Medulla oblongata (tissue), 1 donor: ENCODE results near the gene SH3BP5L.
A peak's percentile ranks its signal among the peaks of the same experiment; 100 is the strongest.
"Not testable (repeated sequence)": the region's sequence is repeated elsewhere in the genome, so short reads cannot be mapped to it uniquely, and the experiment has no call there.

ENCODE experiments used
- DNase-seq: peaks from one replicate; pipeline ENCODE4 v3.0.0-alpha.2; 2015; ENCODE audit errors: extremely low spot score

The SH3BP5L gene

DNA sequence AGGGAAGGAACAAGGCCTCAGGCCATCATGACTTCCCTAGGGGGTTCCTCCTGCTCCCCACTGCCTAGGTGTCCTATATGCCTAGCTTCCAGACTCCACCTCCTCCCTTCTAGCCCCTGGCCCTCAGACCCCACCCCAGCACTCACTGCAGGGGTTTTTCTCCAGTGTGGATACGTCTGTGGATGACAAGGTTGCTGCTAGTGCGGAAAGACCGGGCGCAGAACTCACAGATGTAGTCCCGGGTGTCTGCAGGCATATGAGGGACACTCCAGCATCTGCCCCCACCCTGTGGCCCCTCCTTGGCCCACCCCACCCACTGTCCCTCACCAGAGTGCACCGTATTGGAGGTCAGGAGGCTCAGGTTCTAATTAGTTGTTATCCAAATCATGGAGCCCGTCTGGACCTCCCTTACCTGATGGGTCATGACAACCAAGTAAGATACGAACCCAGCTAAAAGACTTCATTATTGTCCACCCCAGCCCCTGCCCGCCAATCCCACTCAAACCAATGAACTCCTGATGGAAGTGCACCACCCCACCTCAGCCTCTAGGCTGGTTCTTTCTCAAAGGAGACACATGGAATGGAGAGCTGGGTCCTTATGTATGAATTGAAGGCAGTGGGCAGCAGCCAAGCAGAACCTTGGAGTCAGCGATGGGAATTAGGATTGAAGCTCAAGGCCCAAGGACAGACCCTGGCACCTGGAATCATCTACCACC is 25.0 kb upstream of the SH3BP5L start:
- no peak for DNase-seq

DNA sequence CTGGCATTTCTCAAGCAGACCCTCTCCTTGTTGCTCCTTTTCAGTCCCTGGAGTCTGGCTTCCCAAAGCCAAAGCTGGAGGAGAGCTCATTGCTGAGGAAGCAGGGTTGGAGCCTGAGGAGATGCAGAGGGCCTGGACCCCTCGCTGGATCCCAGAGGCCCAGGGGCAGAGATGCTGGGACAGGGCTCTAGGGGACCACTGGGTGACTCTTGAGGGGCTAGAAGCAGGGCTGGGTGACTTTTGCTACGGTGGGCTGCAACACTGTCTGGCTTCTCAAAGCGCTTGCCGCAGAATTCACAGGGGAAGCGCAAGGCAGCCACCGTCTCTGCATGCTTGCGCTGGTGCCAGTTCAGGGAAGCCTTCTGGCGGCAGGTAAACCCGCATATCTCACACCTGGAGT is 24.4 kb upstream of the SH3BP5L start:
- no peak for DNase-seq

DNA sequence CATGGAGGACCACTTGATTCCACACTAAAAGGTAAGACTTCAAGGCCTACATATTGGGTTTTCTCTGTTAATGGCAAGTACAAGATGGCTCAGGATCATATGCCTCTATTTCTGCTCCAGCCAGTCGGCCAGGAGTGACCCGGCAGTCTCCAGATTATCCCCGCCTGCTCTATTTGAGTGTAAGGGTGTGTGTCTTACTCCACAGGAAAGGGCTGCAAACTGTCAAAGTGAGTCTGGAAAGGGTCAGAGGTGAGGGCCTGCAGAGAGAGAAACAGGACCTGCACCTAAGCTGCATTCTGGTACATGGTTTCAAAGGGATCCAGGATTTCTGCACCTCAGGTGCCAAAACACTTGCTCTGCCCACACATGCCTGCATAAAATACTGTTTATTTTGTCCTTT is 23.9 kb upstream of the SH3BP5L start:
- DNase-seq, result no peak

DNA sequence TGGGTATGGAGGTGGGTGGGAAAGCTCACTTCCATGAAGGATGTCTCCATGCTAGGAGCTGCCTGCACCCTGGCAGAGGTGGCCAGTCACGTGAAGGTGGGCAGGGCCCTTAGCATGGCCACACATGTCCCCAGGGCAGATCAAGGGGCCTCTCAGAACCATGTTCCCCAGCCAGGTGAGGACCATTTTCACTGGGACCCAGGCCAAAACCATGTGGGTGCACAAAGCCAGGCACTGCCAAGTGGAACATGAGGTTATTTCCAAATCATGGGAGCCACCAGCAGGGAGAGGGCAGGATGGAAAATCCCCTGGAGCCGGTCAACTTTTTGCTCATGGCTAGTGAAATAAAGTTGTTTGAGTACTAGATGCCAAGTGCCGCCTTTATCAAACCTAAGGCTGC is 23.4 kb upstream of the SH3BP5L start:
- no peak for DNase-seq

DNA sequence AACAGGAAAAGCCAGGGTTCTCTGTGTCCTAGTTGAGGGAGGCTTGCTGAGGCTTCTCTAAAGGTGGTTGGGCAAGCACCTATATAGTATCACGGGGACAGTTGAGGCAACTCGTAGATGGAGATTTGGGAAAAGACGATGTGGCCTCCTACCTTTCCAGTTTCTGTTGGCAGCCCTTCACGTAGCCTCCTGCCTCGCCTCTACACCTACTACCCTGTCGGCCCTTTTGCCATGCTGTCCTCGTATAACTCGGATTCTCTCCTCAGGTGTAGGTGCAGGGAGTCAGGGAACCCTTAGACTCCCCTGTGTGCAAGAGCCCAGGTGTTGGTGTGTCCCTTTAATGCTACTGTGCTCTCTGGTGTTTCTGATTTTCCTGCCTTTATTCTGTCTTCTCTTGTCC is 22.9 kb upstream of the SH3BP5L start:
- DNase-seq, result no peak

DNA sequence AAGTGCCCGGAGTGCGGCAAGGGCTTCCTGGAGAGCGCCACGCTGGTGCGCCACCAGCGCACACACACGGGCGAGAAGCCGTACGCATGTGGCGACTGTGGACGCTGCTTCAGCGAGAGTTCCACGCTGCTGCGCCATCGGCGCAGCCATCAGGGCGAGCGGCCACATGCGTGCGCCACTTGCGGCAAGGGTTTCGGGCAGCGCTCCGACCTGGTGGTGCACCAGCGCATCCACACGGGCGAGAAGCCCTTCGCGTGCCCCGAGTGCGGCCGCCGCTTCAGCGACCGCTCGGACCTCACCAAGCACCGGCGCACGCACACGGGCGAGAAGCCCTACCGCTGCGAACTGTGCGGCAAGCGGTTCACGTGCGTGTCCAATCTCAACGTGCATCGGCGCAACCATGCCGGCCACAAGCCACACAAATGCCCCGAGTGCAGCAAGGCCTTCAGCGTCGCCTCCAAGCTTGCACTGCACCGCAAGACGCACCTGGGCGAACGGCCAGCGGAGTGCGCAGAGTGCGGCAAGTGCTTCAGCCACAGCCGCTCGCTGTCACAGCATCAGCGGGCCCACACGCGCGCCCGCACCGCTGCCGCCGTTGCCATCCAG is 22.3 kb upstream of the SH3BP5L start:
- no peak for DNase-seq

DNA sequence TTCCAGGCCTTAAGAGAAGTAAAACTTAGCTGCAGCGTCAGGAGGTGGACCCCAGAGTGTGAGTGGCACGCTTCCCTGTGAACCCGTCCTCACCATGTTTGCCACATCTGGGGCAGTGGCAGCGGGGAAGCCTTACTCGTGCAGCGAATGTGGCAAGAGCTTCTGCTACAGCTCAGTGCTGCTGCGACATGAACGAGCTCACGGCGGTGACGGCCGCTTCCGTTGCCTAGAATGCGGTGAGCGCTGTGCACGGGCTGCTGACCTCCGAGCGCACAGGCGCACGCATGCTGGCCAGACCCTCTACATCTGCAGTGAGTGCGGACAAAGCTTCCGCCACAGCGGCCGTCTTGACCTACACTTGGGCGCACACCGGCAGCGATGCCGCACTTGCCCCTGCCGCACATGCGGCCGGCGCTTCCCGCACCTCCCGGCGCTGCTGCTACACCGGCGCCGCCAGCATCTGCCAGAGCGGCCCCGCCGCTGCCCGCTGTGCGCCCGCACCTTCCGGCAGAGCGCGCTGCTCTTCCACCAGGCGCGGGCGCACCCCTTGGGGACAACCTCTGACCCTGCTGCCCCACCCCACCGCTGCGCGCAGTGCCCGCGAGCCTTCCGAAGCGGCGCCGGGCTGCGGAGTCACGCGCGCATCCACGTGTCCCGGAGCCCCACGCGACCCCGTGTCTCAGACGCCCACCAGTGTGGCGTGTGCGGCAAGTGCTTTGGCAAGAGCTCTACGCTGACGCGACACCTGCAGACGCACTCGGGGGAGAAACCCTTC is 21.7 kb upstream of the SH3BP5L start:
- DNase-seq, result no peak

DNA sequence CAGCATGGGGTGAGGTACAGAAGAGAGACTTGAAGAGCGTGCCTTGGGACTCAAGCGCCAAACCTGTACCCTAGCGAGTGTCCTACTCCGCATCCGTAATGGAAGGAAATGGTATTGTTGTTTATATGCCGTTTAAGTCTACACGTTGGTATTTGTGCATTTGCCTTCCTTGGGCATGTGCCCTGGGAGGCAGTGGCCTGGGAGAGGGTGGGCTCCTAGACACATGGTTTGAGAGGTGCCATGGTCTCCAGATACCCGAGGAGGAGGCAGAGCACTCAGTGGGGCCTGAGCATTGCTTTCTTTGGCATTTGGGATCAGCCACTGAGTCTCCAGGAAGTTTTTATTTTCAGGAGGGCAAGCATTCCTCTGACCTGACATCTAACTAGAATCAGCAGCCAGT is 18.8 kb upstream of the SH3BP5L start:
- no peak for DNase-seq

DNA sequence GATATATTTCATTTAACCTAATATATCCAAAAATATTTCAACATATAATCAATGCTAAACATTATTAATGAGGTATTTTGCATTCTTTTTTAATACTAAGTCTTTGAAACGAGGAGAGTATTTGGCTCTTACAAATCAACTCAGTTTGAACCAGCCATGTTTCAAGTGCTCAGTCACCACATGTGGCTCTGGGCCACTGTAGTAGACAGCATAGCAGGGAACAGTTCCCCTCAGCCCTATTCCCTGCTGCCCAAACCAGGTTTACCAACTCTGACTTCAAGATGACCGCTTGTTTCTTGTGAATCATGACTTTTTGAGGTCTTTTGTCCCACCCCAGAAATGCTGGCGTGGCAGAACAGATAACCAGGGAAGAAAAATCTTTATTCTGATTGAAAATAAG is 18.0 kb upstream of the SH3BP5L start:
- DNase-seq, result no peak

DNA sequence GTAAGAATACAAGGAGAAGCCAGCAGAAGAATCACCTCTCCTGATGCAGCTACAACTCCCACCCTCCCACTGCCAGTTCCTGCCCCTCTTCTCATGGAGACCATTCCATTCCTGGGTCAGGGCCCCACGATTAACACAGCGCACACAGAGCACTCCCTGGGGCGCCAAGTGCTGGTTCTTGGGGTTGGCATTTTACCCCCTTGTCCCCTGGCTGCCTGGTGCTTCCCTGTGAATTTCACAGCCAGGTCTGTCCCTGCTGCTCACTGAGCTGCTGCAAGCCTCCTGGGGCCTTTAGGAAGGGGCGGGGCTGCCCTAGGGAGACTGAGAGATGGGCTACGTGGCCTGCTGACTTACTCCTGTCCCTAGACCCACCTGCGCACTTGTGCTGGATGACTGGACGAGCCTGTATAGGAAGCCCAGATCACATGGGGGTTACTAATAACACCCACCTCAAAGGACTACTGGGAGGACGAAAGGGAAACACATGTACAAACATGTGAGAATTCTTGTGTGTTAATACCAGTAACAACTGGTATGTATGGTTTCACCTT is 17.1 kb upstream of the SH3BP5L start:
- no peak for DNase-seq

DNA sequence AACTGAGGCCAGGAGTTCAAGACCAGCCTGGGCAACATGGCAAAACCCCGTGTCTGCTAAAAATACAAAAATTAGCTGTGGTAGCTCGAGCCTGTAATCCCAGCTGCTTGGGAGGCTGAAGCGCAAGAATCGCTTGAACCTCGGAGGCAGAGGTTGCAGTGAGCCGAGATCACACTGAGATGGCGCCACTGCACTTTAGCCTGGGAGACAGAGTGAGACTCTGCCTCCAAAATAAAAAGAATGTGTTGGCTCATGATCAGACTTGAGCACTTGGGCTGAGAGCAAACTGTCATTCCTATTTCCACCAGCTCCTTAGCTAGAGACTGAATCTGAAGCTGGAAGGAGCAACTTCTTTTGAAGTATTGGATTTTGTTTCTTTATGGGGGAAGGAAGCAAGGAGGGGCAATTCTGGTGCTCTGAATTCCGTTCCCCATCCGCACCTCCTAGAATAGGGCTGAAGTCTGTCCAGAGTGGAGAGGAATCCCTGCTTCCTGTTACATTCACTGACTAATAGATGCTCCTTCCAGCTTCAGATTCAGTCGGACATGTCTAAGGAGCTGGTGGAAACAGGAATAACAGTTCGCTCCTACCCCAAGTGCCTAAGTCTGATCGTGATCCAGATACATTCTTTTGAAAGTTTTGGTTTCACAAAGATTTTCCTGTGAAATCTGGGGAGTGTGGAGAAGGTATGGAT is 16.1 kb upstream of the SH3BP5L start:
- peak; percentile 51 for DNase-seq

DNA sequence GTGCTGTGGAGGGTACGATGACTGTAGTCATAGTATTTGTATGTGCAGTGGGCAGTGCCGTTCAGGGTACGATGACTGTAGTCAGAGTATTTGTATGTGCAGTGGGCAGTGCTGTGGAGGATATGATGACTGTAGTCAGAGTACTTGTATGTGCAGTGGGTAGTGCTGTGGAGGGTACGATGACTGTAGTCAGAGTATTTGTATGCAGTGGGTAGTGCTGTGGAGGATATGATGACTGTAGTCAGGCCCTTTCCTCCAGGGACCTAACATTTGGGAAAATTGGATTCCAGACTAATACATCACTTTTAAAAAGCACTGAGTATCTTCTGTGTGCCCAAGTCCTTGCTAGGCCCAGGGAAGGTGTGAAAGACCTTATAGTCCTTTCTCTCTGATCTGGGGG is 15.2 kb upstream of the SH3BP5L start:
- no peak for DNase-seq

DNA sequence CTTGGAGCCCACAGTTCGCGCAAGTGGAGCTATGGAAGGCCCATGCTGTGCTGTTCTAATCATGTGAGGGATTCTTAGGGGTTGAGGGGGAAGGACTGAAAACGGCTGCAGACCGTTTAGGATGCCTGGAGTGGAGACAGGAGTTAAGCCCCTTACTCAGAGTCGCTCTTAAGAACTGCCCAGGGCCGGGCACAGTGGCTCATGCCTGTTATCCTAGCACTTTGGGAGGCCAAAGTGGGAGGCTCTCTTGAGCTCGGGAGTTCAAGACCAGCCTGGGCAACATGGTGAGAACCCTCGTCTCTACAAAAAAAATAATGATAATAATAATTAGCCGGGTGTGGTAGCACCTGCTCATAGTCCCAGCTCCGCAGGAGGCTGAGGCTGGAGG is 13.4 kb upstream of the SH3BP5L start:
- DNase-seq, result no peak

DNA sequence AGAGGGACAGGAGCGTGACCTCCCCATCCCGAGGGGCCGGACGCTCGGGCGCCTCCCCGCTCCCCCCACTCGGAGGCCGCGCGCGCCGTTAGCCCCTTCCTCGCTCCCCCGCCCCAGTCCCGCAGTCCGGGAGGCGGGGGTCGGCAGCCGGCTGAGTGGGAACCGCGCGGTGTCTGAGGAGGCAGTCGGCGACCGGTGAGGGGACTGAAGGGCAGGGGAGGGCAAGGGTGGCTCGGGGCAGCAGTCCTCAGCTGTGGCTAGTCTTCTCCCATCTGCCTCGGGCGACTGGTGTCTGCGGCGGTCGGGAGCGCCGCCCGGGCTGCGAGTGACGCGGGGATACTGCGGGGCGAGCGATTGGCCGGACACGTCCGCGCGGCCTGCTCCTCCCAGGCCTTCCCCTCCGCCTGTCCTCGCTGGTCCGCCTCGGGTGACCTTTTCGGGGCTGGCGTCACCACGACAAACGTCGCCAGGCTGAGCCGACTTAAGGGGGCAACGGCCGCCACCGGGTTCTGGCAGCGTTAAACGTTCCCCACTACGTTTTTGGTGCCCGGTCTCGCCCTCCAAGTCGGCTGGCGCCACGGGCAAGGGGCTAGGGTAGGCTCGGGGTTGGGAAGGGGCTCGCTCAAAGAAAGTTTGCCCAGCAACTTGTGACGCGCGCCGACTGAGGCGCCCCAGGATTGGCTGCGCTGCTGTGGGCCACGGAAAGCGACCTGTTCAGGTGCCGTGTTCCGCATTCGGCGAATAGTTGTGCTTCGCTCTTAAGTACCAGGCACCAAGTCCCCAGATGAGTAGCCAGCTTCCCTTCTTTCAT is 12.8 kb upstream of the SH3BP5L start:
- DNase-seq, result peak; percentile 95

DNA sequence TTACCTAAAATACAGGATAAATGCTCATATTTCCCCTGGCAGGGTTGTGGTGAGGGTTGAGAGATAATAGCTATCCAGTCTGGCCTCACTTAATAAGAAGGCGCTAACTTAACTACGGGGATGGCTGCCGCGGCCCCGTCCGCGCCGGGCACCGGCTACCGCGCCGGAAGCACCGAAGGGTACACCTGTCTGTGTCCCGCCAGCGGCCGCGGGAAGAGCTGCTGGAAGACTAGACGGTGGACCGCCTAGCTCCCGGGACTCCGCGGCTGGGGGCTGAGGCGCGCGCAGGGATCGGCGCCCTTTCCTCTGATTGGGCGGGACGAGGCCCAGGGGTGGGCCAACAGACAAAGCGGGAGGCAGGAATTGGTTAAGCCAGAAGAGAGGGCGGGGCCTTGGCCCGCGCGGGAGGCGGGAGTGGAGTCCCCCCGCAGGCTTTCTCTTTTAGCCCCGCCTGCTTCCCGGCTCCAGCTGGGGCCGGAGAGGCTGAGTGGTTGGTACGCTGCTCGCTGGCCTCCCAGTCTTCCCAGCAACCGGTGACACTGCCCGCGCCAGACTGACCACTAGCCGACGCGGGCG is 12.2 kb upstream of the SH3BP5L start, which contains the start of gene ZNF672:
Gene ZNF672 (plus strand): TSS at position 444 of the 576 bp plus-strand sequence. CDS start 9,051 bp downstream, outside the sequence.
- peak; percentile 99 for DNase-seq

DNA sequence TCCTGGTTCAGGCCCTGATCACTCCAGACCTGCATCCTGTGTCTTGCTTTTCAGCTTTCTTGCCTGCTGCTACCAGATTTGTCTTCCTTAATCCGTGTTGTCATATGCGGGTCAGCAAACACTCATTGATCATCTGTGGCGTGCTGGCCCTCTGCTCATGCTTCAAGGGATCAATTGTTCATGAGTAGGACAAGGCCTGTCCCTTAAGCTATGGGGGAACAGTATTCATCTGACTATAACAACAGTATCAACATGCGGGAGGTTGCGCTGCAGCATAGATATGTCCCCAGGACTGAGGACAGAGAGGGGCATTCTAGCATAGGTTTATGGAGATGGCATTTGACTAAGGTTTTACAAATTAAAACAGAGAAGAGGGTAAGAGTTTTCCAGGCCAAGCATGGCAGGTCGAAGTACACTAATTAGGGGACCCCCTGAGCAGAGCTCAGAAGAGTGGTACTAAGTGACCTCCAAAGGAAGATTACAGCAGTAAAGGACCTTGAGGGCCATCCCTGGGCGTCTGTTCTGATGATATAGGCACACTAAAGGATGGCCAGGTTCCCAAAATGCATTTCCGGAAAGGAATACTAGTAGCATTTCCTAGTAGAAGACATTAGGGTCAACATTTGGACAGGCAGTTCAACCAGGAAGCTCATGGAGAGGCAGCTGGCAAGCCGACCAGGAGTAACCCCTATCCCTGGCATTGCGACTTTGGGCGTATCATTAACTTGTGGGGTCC is 11.5 kb upstream of the SH3BP5L start:
- DNase-seq, result no peak

DNA sequence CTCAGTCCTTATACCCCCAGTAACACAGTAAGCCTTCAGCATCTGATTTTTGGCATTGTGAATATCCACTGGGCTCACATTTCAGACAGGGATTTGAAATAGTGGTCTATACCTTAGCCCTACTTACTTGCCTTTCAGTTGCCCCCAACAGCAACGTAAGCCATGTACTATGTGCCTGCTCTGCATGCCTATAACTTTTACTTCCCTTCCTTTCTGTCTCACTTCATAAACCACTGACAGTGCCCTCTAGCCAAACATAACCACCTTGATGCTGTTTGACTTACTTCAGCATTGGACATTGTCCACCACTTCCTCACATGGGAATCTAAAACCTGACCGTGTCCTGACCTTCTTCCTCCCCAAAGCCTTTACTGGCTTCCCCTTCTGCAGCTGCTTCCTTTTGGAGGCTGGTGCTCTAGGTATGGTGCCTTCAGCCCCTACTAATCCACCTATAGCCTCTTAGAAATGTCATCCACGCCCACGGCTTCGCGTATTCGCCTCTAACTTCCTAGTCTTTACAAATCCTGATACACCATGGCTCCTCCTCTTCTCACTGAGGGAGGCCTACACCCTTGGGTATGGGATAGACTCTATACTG is 8.7 kb upstream of the SH3BP5L start:
- no peak for DNase-seq

DNA sequence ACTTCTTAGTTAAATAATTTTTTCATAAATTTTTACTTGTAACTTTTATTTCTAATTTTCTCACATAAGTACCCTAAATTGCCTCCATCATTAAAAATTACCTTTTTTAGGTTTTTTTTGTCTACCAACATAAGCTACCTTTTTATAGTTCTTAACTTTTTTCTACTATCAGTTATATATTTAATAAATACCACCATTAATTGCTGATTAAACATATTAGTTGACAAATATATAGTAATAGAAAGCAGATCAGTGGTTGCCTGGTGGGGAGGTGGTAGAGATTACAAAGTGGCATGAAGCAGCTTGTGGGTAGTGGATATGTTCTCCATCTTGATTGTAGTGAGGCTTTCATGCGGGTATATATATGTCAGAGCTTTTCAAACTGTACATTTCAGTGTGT is 6.1 kb upstream of the SH3BP5L start:
- no peak for DNase-seq

DNA sequence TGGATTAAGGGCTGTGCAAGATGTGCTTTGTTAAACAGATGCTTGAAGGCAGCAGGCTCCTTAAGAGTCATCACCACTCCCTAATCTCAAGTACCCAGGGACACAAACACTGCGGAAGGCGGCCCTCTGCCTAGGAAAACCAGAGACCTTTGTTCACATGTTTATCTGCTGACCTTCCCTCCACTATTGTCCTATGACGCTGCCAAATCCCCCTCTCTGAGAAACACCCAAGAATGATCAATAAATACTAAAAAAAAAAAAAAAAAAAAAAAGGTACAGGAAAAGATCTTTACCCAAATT is 5.0 kb upstream of the SH3BP5L start:
- DNase-seq, result not testable (repeated sequence)

DNA sequence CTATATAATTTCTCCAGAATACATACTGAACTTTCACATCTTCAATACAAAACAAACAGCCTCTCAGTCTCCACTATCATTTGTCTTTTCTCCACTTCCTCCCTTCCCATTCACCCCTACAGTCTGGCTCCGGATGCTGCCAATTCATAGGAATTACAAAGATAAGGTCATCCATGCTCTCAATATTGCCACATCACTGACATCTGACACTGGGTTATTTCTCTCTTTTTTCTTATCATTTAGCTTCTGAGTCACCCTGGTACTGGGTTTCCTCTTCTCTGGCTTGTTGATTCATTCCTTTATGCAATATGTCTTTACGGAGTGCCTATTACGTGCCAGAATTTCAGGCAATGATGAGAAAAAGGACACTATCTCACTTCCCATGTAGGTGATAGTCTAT is 3.1 kb upstream of the SH3BP5L start:
- DNase-seq, result no peak
